Neutrophil (primary cell): ENCODE measurements around the gene CXCR4.

Experiments used
- H3K27ac ChIP-seq: fragments of 200-600 bp; sonication (generic); 2 replicates; pipeline ENCODE4 v1.5.1; 2016; ENCODE audit warnings: mild to moderate bottlenecking, moderate library complexity
- H3K27me3 ChIP-seq: fragments of 200-600 bp; sonication (generic); 2 replicates; pipeline ENCODE4 v1.6.0; 2016; ENCODE audit warnings: mild to moderate bottlenecking
- H3K36me3 ChIP-seq: fragments of 200-600 bp; sonication (generic); 2 replicates; pipeline ENCODE4 v1.5.1; 2017
- H3K4me1 ChIP-seq, 2 experiments: fragments of 200-600 bp in 1 of 2; sonication (generic) in 1 of 2; 1 replicate in 1 of 2; 2 replicates in 1 of 2; pipeline versions ENCODE4 v1.5.1 to v1.6.1; 2013 to 2016; ENCODE audit warnings: low read depth in 1 of 2, low read length in 1 of 2, mild to moderate bottlenecking in 1 of 2, moderate library complexity in 1 of 2; ENCODE audit not compliant: control insufficient read depth in 1 of 2, insufficient read depth in 1 of 2
- H3K4me3 ChIP-seq, 2 experiments: fragments of 200-600 bp in 1 of 2; sonication (generic) in 1 of 2; 1 replicate in 1 of 2; 2 replicates in 1 of 2; pipeline ENCODE4 v1.5.1; 2013 to 2016; ENCODE audit warnings: low read depth in 1 of 2, low read length in 1 of 2, mild to moderate bottlenecking in 1 of 2, moderate library complexity in 1 of 2
- H3K9me3 ChIP-seq: fragments of 200-600 bp; sonication (generic); 2 replicates; pipeline ENCODE4 v1.5.1; 2016
- CTCF ChIP-seq: fragments of 200-600 bp; sonication (generic); IDR thresholded peaks from 2 replicates; pipeline ENCODE4 v1.5.1; 2016; ENCODE audit warnings: antibody characterized with exemption

The CXCR4 gene

DNA sequence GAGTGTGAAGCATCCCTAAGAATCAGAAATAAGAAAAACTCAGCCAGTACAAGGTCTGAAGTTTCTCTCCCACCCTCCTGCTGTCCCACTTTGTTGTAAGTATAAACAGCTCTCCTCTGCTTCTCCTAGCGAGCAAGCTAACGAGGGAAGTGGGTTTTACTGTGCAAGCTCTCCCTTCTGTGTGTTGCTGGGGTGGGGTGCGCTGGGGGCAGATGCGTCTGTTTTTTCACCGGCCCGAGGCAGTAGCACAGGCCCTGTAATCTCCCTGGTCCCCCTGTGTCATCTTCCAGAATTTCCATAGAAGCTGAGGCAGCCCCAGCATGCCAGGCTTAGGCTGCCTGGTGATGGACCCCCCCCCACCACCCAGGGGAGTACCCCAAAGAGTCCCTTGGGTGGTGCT is 9.4 kb upstream of the CXCR4 start:
- Histone ChIP-seq H3K36me3 (no peaks in the 10 kb centered on the region), H3K27ac (no peak overlapping the region), H3K27me3 (no peaks in the 10 kb centered on the region), H3K4me1 (peaks cover 58 to 74% of the 10 kb centered on the region in 2 experiments), H3K4me3 (no peak overlapping the region), H3K9me3 (no peaks in the 10 kb centered on the region)
- TF ChIP-seq CTCF, result no peak

DNA sequence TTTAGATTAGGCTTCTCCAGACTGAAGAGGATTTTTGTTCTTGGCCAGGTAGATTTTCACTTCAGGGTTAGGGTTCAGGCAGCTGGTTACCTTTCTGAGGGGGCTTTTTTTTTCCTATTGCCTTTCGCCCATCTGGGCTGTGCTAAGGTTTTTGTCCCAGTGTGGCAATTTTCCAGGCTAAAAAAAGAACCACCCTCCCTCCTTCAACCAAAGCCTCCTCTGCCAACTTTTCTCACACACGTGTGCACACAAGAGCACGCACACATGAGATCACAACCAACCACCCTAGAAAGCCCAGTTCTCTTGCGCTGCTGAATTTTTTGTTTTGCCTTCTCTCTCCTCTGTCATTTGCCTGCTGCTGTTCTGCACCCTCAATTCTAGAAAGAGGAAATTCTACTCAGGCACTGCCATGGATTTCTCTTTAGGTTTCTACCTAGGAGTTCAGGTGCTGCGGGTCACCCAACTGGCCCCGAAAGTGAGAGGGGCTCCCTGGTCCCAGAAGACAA is 8.5 kb upstream of the CXCR4 start:
- Histone ChIP-seq H3K36me3 (no peaks in the 10 kb centered on the region), H3K9me3 (no peaks in the 10 kb centered on the region), H3K4me3 (no peak overlapping the region), H3K4me1 (peaks cover 65 to 74% of the 10 kb centered on the region in 2 experiments), H3K27me3 (no peaks in the 10 kb centered on the region), H3K27ac (peak overlapping the region; percentile 87)
- TF ChIP-seq CTCF, result no peak

DNA sequence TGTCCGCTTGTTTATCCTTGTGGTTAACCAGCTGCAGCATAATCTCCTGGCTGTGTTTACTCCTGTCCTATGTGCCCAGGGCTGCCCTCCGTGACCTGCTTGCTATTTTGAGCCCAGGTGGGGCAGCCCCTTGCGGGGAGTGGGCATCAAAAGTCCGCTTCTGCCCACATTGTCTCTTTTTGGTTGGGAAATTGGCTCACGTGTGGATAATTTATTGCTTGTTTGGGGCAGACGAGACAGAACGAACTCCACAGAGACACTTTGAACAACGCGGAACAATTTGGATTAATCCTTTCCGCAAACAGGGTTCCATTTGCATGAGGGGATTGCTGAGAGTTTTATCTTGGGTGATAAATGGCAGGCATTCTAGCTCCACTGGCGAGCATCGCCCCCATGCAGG is 8.1 kb upstream of the CXCR4 start:
- Histone ChIP-seq H3K4me1 (peaks cover 65 to 78% of the 10 kb centered on the region in 2 experiments), H3K4me3 (no peak overlapping the region), H3K9me3 (no peaks in the 10 kb centered on the region), H3K27me3 (no peaks in the 10 kb centered on the region), H3K27ac (peak overlapping the region; percentile 87), H3K36me3 (no peaks in the 10 kb centered on the region)
- no peak for TF ChIP-seq CTCF

DNA sequence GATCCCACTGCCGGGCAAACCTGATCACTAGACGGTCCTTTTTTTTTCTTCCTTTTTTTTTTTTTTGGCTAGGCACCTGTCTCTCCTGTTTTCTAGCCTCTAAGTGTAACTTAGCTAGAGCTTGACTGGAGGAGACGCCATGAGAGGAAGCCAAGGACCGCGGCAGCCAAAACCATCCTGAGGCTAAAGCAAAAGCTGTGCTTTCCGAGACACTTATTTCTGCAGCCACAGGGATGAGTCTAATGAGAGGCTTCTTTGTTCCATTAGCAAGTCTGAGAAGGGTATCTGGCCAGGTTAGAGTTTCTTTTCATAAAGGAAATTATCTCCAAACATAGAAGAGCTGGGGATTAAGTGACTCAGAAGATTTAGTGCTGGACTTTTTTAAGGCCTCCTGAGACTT is 7.3 kb upstream of the CXCR4 start:
- no peaks in the 10 kb centered on the region for H3K9me3 ChIP-seq
- no peaks in the 10 kb centered on the region for H3K36me3 ChIP-seq
- H3K27me3 ChIP-seq, result no peaks in the 10 kb centered on the region
- H3K4me3 ChIP-seq, result no peak overlapping the region
- no peak for TF ChIP-seq CTCF
- peaks cover 64 to 78% of the 10 kb centered on the region in 2 experiments for H3K4me1 ChIP-seq
- peak overlapping the region; percentile 87 for H3K27ac ChIP-seq

DNA sequence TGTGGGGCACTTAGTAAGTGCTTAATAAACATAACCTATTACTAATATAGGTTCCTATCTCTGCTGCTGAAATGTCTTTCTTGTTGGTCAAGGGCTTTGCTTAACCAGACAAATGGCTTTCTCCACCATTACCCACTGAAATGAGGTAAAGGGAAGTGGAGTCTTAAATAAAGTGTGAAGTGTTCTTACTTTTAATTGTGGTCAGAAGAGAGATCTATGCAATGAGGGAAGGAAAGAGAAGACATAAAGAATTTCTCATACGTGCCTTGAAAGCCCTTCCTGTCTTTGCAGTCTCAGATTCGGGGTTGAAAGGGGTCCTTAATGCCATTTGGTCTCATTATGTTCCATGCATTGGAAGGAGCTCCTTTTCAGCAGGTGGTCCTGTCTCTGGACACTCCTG is 6.9 kb upstream of the CXCR4 start:
- peak overlapping the region; percentile 87 for H3K27ac ChIP-seq
- no peak for TF ChIP-seq CTCF
- H3K27me3 ChIP-seq, result no peaks in the 10 kb centered on the region
- no peak overlapping the region for H3K4me3 ChIP-seq
- peaks cover 64 to 78% of the 10 kb centered on the region in 2 experiments for H3K4me1 ChIP-seq
- no peaks in the 10 kb centered on the region for H3K36me3 ChIP-seq
- no peaks in the 10 kb centered on the region for H3K9me3 ChIP-seq

GRCh38 chr2:136122661-136123060 is 4.7 kb upstream of the CXCR4 start:
- peaks cover 72 to 82% of the 10 kb centered on the region in 2 experiments for H3K4me1 ChIP-seq
- no peaks in the 10 kb centered on the region for H3K9me3 ChIP-seq
- H3K27me3 ChIP-seq, result no peaks in the 10 kb centered on the region
- TF ChIP-seq CTCF, result no peak
- H3K4me3 ChIP-seq, result peak overlapping the region in 1 of 2 experiments; percentile 12
- peak overlapping the region; percentile 87 for H3K27ac ChIP-seq
- no peaks in the 10 kb centered on the region for H3K36me3 ChIP-seq
